IPS-18c (cell line): ENCODE measurements around the gene TNS1.

Experiments used
- H3K4me3 ChIP-seq: 2 replicates; pipeline ENCODE4 v1.7.0; 2013; ENCODE audit warnings: low read depth, mild to moderate bottlenecking, low read length, moderate library complexity; ENCODE audit not compliant: insufficient read depth
- H3K9me3 ChIP-seq: one replicate; pipeline ENCODE4 v1.6.1; 2013; ENCODE audit warnings: mild to moderate bottlenecking, low read length, moderate library complexity; ENCODE audit not compliant: control insufficient read depth, insufficient read depth

Gene TNS1

GRCh38 chr2:217909156-217909820 lies 93.5 kb downstream of the TNS1 start:
- Histone ChIP-seq H3K4me3 (no peak overlapping the region), H3K9me3 (peaks cover 4% of the 10 kb centered on the region)

GRCh38 chr2:217908544-217908943 lies 94.3 kb downstream of the TNS1 start:
- Histone ChIP-seq H3K9me3 (peaks cover 4% of the 10 kb centered on the region), H3K4me3 (no peak overlapping the region)

GRCh38 chr2:217907266-217907665 lies 95.5 kb downstream of the TNS1 start:
- peaks cover 4% of the 10 kb centered on the region for H3K9me3 ChIP-seq
- H3K4me3 ChIP-seq, result no peak overlapping the region

GRCh38 chr2:217906798-217907197 lies 96.0 kb downstream of the TNS1 start:
- Histone ChIP-seq H3K9me3 (peaks cover 4% of the 10 kb centered on the region), H3K4me3 (no peak overlapping the region)

GRCh38 chr2:217905896-217906295 lies 96.9 kb downstream of the TNS1 start:
- Histone ChIP-seq H3K4me3 (no peak overlapping the region), H3K9me3 (peaks cover 4% of the 10 kb centered on the region)

- Histone ChIP-seq H3K4me3 (no peak overlapping the region), H3K9me3 (peaks cover 4% of the 10 kb centered on the region)
Observed at GRCh38 chr2:217905395-217905794, 97.4 kb downstream of the TNS1 start.

- Histone ChIP-seq H3K9me3 (peaks cover 4% of the 10 kb centered on the region), H3K4me3 (no peak overlapping the region)
Observed at GRCh38 chr2:217904614-217904965, 98.2 kb downstream of the TNS1 start.

GRCh38 chr2:217903859-217904613 lies 98.8 kb downstream of the TNS1 start:
- H3K4me3 ChIP-seq, result no peak overlapping the region
- peaks cover 4% of the 10 kb centered on the region for H3K9me3 ChIP-seq

GRCh38 chr2:217903142-217903858 lies 99.5 kb downstream of the TNS1 start:
- H3K9me3 ChIP-seq, result peaks cover 4% of the 10 kb centered on the region
- H3K4me3 ChIP-seq, result no peak overlapping the region

- no peak overlapping the region for H3K4me3 ChIP-seq
Observed at GRCh38 chr2:217902379-217903141, 100.2 kb downstream of the TNS1 start.

GRCh38 chr2:217901835-217902378 lies 100.9 kb downstream of the TNS1 start:
- Histone ChIP-seq H3K9me3 (no peaks in the 10 kb centered on the region), H3K4me3 (no peak overlapping the region)

More at GRCh38 chr2:217902379-217903141, 100.2 kb downstream of the TNS1 start:
- peaks cover 4% of the 10 kb centered on the region for H3K9me3 ChIP-seq

GRCh38 chr2:217901400-217901799 lies 101.4 kb downstream of the TNS1 start:
- no peak overlapping the region for H3K4me3 ChIP-seq
- H3K9me3 ChIP-seq, result no peaks in the 10 kb centered on the region

- no peak overlapping the region for H3K4me3 ChIP-seq
- no peaks in the 10 kb centered on the region for H3K9me3 ChIP-seq
Observed at GRCh38 chr2:217900780-217901360, 101.9 kb downstream of the TNS1 start.

GRCh38 chr2:217900010-217900779 lies 102.6 kb downstream of the TNS1 start:
- no peaks in the 10 kb centered on the region for H3K9me3 ChIP-seq
- no peak overlapping the region for H3K4me3 ChIP-seq

GRCh38 chr2:217899231-217900009 lies 103.4 kb downstream of the TNS1 start:
- Histone ChIP-seq H3K9me3 (no peaks in the 10 kb centered on the region), H3K4me3 (no peak overlapping the region)
